ENCODE data around the gene ASTN2. TPM values are rescaled to one million over a fixed set of nuclear protein-coding genes. Genes with fewer than 3 reads are reported as not detected.

The ASTN2 gene
- total and polyA plus RNA-seq, 9 of the 15 experiments (the other 6 are each of a cell fraction or from before 2014, with no cell fraction given) = 0.56 to 3.5 (median 1.9) TPM

GRCh38 chr9:116991051-116991450, 423.8 kb downstream of the ASTN2 start (continued):
- no peak for TF ChIP-seq STAT6 (CRISPR knock-in tag; IDR thresholded peaks at IDR 0.05)
- no peak for TF ChIP-seq ZNF174 (CRISPR knock-in tag; IDR thresholded peaks at IDR 0.05)
- TF ChIP-seq CAMTA2 (CRISPR knock-in tag; conservative IDR thresholded peaks at IDR 0.05) = no peak
- TF ChIP-seq RBFOX2 (IDR thresholded peaks at IDR 0.05; ENCODE audit: low read depth, low read length) = no peak
- TF ChIP-seq, protein P1, sequence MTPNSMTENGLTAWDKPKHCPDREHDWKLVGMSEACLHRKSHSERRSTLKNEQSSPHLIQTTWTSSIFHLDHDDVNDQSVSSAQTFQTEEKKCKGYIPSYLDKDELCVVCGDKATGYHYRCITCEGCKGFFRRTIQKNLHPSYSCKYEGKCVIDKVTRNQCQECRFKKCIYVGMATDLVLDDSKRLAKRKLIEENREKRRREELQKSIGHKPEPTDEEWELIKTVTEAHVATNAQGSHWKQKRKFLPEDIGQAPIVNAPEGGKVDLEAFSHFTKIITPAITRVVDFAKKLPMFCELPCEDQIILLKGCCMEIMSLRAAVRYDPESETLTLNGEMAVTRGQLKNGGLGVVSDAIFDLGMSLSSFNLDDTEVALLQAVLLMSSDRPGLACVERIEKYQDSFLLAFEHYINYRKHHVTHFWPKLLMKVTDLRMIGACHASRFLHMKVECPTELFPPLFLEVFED (CRISPR knock-in tag; conservative IDR thresholded peaks at IDR 0.05) = no peak
- TF ChIP-seq TSHZ1 (CRISPR knock-in tag; IDR thresholded peaks at IDR 0.05) = no peak

Data from K562 (cell line).